SU-DHL-6 (cell line): ENCODE data around the gene RPS6KA5.

Source experiments
- H2AFZ ChIP-seq: fragments of 200-600 bp; sonication (generic); 2 replicates; pipeline ENCODE4 v1.6.1; 2014; ENCODE audit warnings: low read depth, mild to moderate bottlenecking, moderate library complexity, mixed read lengths, antibody characterized with exemption, low read length; ENCODE audit not compliant: severe bottlenecking
- H3F3A ChIP-seq: fragments of 200-600 bp; shearing (Covaris generic); 2 replicates; pipeline ENCODE4 v1.6.0; 2016; ENCODE audit warnings: antibody characterized with exemption, mild to moderate bottlenecking; ENCODE audit not compliant: insufficient read depth
- H3K27ac ChIP-seq: fragments of 200-600 bp; sonication (generic); 2 replicates; pipeline ENCODE4 v1.5.1; 2016; ENCODE audit warnings: low read depth, mild to moderate bottlenecking, low read length, moderate library complexity, mixed read lengths
- H3K27me3 ChIP-seq: fragments of 200-600 bp; sonication (generic), shearing (Covaris generic); 2 replicates; pipeline ENCODE4 v1.6.0; 2014; ENCODE audit warnings: mild to moderate bottlenecking, low read length
- H3K36me3 ChIP-seq: fragments of 200-600 bp; sonication (generic); 2 replicates; pipeline ENCODE4 v1.6.1; 2014; ENCODE audit warnings: mild to moderate bottlenecking, low read length, mixed read lengths
- H3K4me2 ChIP-seq: fragments of 300-600, 200-600 bp; shearing (Covaris generic), sonication (generic); 2 replicates; pipeline ENCODE4 v1.6.0; 2014; ENCODE audit warnings: low read length, low read depth, mild to moderate bottlenecking; ENCODE audit not compliant: poor library complexity, severe bottlenecking
- H3K4me3 ChIP-seq: fragments of 200-600 bp; sonication (generic); 2 replicates; pipeline ENCODE4 v1.5.1; 2014; ENCODE audit warnings: antibody characterized with exemption, low read length, mild to moderate bottlenecking, mixed read lengths; ENCODE audit not compliant: insufficient read depth, poor library complexity, severe bottlenecking
- H3K79me2 ChIP-seq: fragments of 200-600 bp; sonication (generic); 2 replicates; pipeline ENCODE4 v1.6.1; 2014; ENCODE audit warnings: mild to moderate bottlenecking, low read length, moderate library complexity; ENCODE audit not compliant: insufficient read depth
- H3K9ac ChIP-seq: fragments of 200-600 bp; sonication (generic); 2 replicates; pipeline ENCODE4 v1.7.0; 2014; ENCODE audit warnings: mild to moderate bottlenecking, low read length
- H3K9me2 ChIP-seq: fragments of 200-600 bp; sonication (generic); replicated peaks from 2 replicates; pipeline ENCODE4 v1.6.1; 2014; ENCODE audit warnings: low read length; ENCODE audit not compliant: insufficient read depth
- H3K9me3 ChIP-seq: fragments of 200-600 bp; sonication (generic); 2 replicates; pipeline ENCODE4 v1.6.1; 2014; ENCODE audit warnings: low read length, mixed read lengths; ENCODE audit not compliant: insufficient read depth
- H4K20me1 ChIP-seq: fragments of 200-600 bp; sonication (generic); 2 replicates; pipeline ENCODE4 v1.6.1; 2014; ENCODE audit warnings: low read depth, mild to moderate bottlenecking, antibody characterized with exemption, low read length, moderate library complexity, mixed read lengths
- CTCF ChIP-seq: fragments of 200-600 bp; sonication (generic); IDR thresholded peaks from one replicate; pipeline ENCODE4 v1.5.1; 2017; ENCODE audit warnings: antibody characterized with exemption, mild to moderate bottlenecking, low read length, moderate library complexity; ENCODE audit not compliant: insufficient read depth, poor library complexity, severe bottlenecking
- EZH2phosphoT487 ChIP-seq: fragments of 200-600 bp; sonication (generic), shearing (Covaris generic); conservative IDR thresholded peaks from 2 replicates; pipeline ENCODE4 v1.6.1; 2018; ENCODE audit warnings: mild to moderate bottlenecking, antibody characterized with exemption, low read length, moderate library complexity, mixed read lengths

The RPS6KA5 gene

GRCh38 chr14:90820958-90821357, 239.5 kb downstream of the RPS6KA5 start:
- Histone ChIP-seq H3K27me3 (no peaks in the 10 kb centered on the region; the same call in 1 of the 2 replicates), H4K20me1 (no peaks in the 10 kb centered on the region), H3K9me3 (peaks cover 10% of the 10 kb centered on the region; the same call in 1 of the 2 replicates), H3K27ac (no peak overlapping the region), H3K4me2 (no peak overlapping the region), H2AFZ (no peak overlapping the region), H3K79me2 (no peaks in the 10 kb centered on the region), H3K9ac (no peak overlapping the region), H3K36me3 (no peaks in the 10 kb centered on the region), H3K4me3 (no peak overlapping the region), H3F3A (no peaks in the 10 kb centered on the region), H3K9me2 (no peaks in the 10 kb centered on the region)
- TF ChIP-seq EZH2phosphoT487 (no peak), CTCF (no peak)

GRCh38 chr14:90819734-90820393, 240.6 kb downstream of the RPS6KA5 start:
- no peak overlapping the region for H3K9ac ChIP-seq
- H3K79me2 ChIP-seq, result no peaks in the 10 kb centered on the region
- no peaks in the 10 kb centered on the region for H3F3A ChIP-seq
- H3K27ac ChIP-seq, result no peak overlapping the region
- TF ChIP-seq EZH2phosphoT487 (no peak), CTCF (no peak)
- no peaks in the 10 kb centered on the region for H3K36me3 ChIP-seq
- H3K9me3 ChIP-seq, result peaks cover 10% of the 10 kb centered on the region; the same call in 1 of the 2 replicates
- no peak overlapping the region for H3K4me3 ChIP-seq
- no peak overlapping the region for H2AFZ ChIP-seq
- no peaks in the 10 kb centered on the region; the same call in 1 of the 2 replicates for H3K27me3 ChIP-seq
- H3K9me2 ChIP-seq, result no peaks in the 10 kb centered on the region
- no peak overlapping the region for H3K4me2 ChIP-seq
- no peaks in the 10 kb centered on the region for H4K20me1 ChIP-seq

GRCh38 chr14:90818715-90819114, 241.7 kb downstream of the RPS6KA5 start:
- H3K4me2 ChIP-seq, result no peak overlapping the region
- no peaks in the 10 kb centered on the region for H3F3A ChIP-seq
- H3K9me3 ChIP-seq, result 0 out of 2 replicates have a peak, but pooled peaks cover 4% of the 10 kb centered on the region
- H3K27ac ChIP-seq, result no peak overlapping the region
- no peak overlapping the region for H3K9ac ChIP-seq
- H2AFZ ChIP-seq, result no peak overlapping the region
- TF ChIP-seq CTCF, result no peak
- no peak for TF ChIP-seq EZH2phosphoT487
- H4K20me1 ChIP-seq, result no peaks in the 10 kb centered on the region
- H3K9me2 ChIP-seq, result no peaks in the 10 kb centered on the region
- H3K27me3 ChIP-seq, result no peaks in the 10 kb centered on the region
- H3K79me2 ChIP-seq, result no peaks in the 10 kb centered on the region
- H3K4me3 ChIP-seq, result no peak overlapping the region
- no peaks in the 10 kb centered on the region for H3K36me3 ChIP-seq
